IMR-90 (cell line): ENCODE data around the gene ANG.
"Not testable (repeated sequence)": the region's sequence is repeated elsewhere in the genome, so short reads cannot be mapped to it uniquely, and the experiment has no call there.

Source experiments
- MAZ ChIP-seq: IDR thresholded peaks from 2 replicates; pipeline ENCODE4 v1.6.1; 2012; ENCODE audit warnings: low read depth, mild to moderate bottlenecking, low read length, improper control_type of control experiment, moderate library complexity, borderline replicate concordance
- MXI1 ChIP-seq: IDR thresholded peaks from 2 replicates; pipeline ENCODE4 v1.6.1; 2012; ENCODE audit warnings: low read depth, mild to moderate bottlenecking, low read length, moderate library complexity, borderline replicate concordance
- NFE2L2 ChIP-seq: fragments of 150-350 bp; IDR thresholded peaks from 2 replicates; pipeline ENCODE4 v1.6.1; 2016; ENCODE audit warnings: low read depth, mild to moderate bottlenecking, low read length
- POLR2A ChIP-seq: IDR thresholded peaks from 2 replicates; pipeline ENCODE4 v1.6.1; 2012; ENCODE audit warnings: mild to moderate bottlenecking, low read depth, low read length
- RAD21 ChIP-seq: IDR thresholded peaks from 2 replicates; pipeline ENCODE4 v1.6.1; 2012; ENCODE audit warnings: low read length, improper control_type of control experiment
- TF ChIP-seq, protein P1 (sequence below): fragments of 150-350 bp; IDR thresholded peaks from 2 replicates; pipeline ENCODE4 v1.6.1; 2016; ENCODE audit warnings: low read depth, mild to moderate bottlenecking, low read length, moderate library complexity, borderline replicate concordance
- TF ChIP-seq, protein P2 (sequence below): conservative IDR thresholded peaks from 2 replicates; pipeline ENCODE4 v1.5.1; 2012; ENCODE audit warnings: mild to moderate bottlenecking, low read depth, low read length, improper control_type of control experiment

DNA sequence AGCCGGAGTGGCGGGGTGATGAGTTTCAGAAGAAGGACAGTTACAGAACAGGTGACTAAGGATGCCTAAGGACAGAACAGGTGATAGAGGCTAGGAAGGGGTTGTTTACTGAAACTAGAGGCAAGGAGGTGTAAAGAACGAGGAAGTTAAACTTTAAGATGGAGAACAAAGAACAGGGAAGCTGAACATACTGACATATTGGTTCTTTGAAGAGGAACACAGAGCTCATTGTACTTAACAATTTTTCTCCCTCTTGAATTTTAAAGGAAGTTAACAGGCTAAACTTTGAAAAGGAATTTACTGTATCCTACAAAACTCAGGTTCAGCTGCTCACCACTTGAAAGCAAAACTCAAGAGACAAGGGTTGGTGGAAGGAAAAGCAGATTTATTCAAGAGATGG is 37.6 kb downstream of the ANG start:
- not testable (repeated sequence) for TF ChIP-seq RAD21, NFE2L2, POLR2A, MXI1, MAZ
- TF ChIP-seq, protein P1, sequence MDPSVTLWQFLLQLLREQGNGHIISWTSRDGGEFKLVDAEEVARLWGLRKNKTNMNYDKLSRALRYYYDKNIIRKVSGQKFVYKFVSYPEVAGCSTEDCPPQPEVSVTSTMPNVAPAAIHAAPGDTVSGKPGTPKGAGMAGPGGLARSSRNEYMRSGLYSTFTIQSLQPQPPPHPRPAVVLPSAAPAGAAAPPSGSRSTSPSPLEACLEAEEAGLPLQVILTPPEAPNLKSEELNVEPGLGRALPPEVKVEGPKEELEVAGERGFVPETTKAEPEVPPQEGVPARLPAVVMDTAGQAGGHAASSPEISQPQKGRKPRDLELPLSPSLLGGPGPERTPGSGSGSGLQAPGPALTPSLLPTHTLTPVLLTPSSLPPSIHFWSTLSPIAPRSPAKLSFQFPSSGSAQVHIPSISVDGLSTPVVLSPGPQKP, result not testable (repeated sequence)
- TF ChIP-seq, protein P2, sequence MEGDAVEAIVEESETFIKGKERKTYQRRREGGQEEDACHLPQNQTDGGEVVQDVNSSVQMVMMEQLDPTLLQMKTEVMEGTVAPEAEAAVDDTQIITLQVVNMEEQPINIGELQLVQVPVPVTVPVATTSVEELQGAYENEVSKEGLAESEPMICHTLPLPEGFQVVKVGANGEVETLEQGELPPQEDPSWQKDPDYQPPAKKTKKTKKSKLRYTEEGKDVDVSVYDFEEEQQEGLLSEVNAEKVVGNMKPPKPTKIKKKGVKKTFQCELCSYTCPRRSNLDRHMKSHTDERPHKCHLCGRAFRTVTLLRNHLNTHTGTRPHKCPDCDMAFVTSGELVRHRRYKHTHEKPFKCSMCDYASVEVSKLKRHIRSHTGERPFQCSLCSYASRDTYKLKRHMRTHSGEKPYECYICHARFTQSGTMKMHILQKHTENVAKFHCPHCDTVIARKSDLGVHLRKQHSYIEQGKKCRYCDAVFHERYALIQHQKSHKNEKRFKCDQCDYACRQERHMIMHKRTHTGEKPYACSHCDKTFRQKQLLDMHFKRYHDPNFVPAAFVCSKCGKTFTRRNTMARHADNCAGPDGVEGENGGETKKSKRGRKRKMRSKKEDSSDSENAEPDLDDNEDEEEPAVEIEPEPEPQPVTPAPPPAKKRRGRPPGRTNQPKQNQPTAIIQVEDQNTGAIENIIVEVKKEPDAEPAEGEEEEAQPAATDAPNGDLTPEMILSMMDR, result not testable (repeated sequence)
